Naive thymus-derived CD4-positive, alpha-beta T cell (primary cell): ENCODE measurements around the gene TMA7B. TPM values are rescaled to one million over a fixed set of nuclear protein-coding genes. Genes with fewer than 3 reads are reported as not detected.
A peak's percentile ranks its signal among the peaks of the same experiment; 100 is the strongest.
"Not testable (repeated sequence)": the region's sequence is repeated elsewhere in the genome, so short reads cannot be mapped to it uniquely, and the experiment has no call there.

Experiments
- ATAC-seq: fragments of 150-1000 bp; cut with Tn5 transposase; 2 replicates; pipeline ENCODE4 v1.10.0; 2021; ENCODE audit warnings: mild to moderate bottlenecking, moderate library complexity
- CTCF ChIA-PET: fragments of 350-600 bp; sonication (Branson Sonifier 250); formaldehyde crosslinking; loops from one replicate; lab custom pipeline; 2021; ENCODE audit warnings: antibody characterized with exemption; lab: Charles Lee
- POLR2A ChIA-PET: fragments of 350-600 bp; sonication (Branson Sonifier 250); formaldehyde crosslinking; loops from one replicate; lab custom pipeline; 2021; ENCODE audit warnings: antibody characterized with exemption, inconsistent platforms; lab: Charles Lee
- DNase-seq, 9 donors: peaks; one replicate each; pipeline versions ENCODE4 v3.0.0 to v3.0.0-alpha.2; 2020 to 2022; ENCODE audit warnings: mixed read lengths in 1 of 9
- H3K27ac ChIP-seq: one replicate; pipeline ENCODE4 v1.7.0; 2013; ENCODE audit warnings: mild to moderate bottlenecking, low read depth, low read length, moderate library complexity
- H3K27me3 ChIP-seq, 2 donors: one replicate each; pipeline ENCODE4 v1.7.0; 2013; ENCODE audit warnings: low read length in 2 of 2, mild to moderate bottlenecking in 2 of 2, moderate library complexity in 2 of 2; ENCODE audit not compliant: control insufficient read depth in 2 of 2, insufficient read depth in 2 of 2
- H3K36me3 ChIP-seq, 3 experiments: 1 replicate in 2 of 3; 2 replicates in 1 of 3; pipeline ENCODE4 v1.7.0; 2013; ENCODE audit warnings: low read length in 3 of 3, mild to moderate bottlenecking in 3 of 3, moderate library complexity in 1 of 3; ENCODE audit not compliant: insufficient read depth in 3 of 3, control insufficient read depth in 2 of 3
- H3K4me1 ChIP-seq, 2 donors: one replicate each; pipeline ENCODE4 v1.7.0; 2013; ENCODE audit warnings: low read length in 2 of 2, mild to moderate bottlenecking in 2 of 2, moderate library complexity in 1 of 2; ENCODE audit not compliant: control insufficient read depth in 2 of 2, insufficient read depth in 2 of 2
- H3K4me3 ChIP-seq: 2 replicates; pipeline ENCODE4 v1.7.0; 2013; ENCODE audit warnings: mild to moderate bottlenecking, low read length
- H3K9me3 ChIP-seq, 3 experiments: 1 replicate in 2 of 3; 2 replicates in 1 of 3; pipeline ENCODE4 v1.7.0; 2013; ENCODE audit warnings: low read length in 3 of 3; ENCODE audit not compliant: control insufficient read depth in 2 of 3
- H3K27ac Mint-ChIP-seq, 9 donors: one replicate each; pipeline ENCODE4 v1.8.0; 2020 to 2022; ENCODE audit warnings: mixed read lengths in 9 of 9, mild to moderate bottlenecking in 8 of 9, moderate library complexity in 5 of 9, inconsistent platforms in 2 of 9
- H3K27me3 Mint-ChIP-seq, 5 donors: one replicate each; pipeline ENCODE4 v1.8.0; 2021 to 2022; ENCODE audit warnings: mixed read lengths in 5 of 5, mild to moderate bottlenecking in 1 of 5
- H3K36me3 Mint-ChIP-seq, 5 donors: one replicate each; pipeline ENCODE4 v1.8.0; 2020 to 2022; ENCODE audit warnings: mixed read lengths in 5 of 5, mild to moderate bottlenecking in 3 of 5, inconsistent platforms in 1 of 5
- H3K4me1 Mint-ChIP-seq, 7 donors: one replicate each; pipeline ENCODE4 v1.8.0; 2020 to 2022; ENCODE audit warnings: mixed read lengths in 7 of 7, mild to moderate bottlenecking in 3 of 7, inconsistent platforms in 1 of 7
- H3K4me3 Mint-ChIP-seq, 10 donors: one replicate each; pipeline ENCODE4 v1.8.0; 2020 to 2022; ENCODE audit warnings: mild to moderate bottlenecking in 10 of 10, mixed read lengths in 10 of 10, moderate library complexity in 6 of 10, inconsistent platforms in 2 of 10
- H3K9me3 Mint-ChIP-seq, 11 donors: one replicate each; pipeline ENCODE4 v1.8.0; 2020 to 2022; ENCODE audit warnings: mixed read lengths in 11 of 11, mild to moderate bottlenecking in 4 of 11, inconsistent platforms in 1 of 11, moderate library complexity in 1 of 11
- intact Hi-C, 2 donors: fragments of 100-400 bp; cut with micrococcal nuclease; formaldehyde crosslinking; loops; one replicate each; pipeline ENCODE4 v1.15.1; 2023
- polyA plus RNA-seq, 2 donors: library from polyadenylated mRNA; unstranded; fragments of 300-500 nt; fragmentation: Illumina TruSeq; gene quantifications; one replicate each; pipeline ENCODE4 v1.2.3, GENCODE V29; 2021
- total RNA-seq, 6 experiments: library from RNA in 5 of 6; stranded (reverse) in 5 of 6; gene quantifications; 1 replicate in 5 of 6; 2 replicates in 1 of 6; pipeline ENCODE4 v1.2.3 and lab custom pipeline; 2021 to 2026

The TMA7B gene
- total and polyA plus RNA-seq, 7 experiments from 2014 or later = 2.6 to 12.8 (median 9.2) TPM

GRCh38 chr22:39949964-39950737 lies 10.0 kb upstream of the TMA7B start:
- ChIA-PET CTCF (interaction anchor here (0.6 to 2.0 kb wide), 8 partner anchors 8 to 328 kb away, joined by 3 to 9 read pairs (median 3); no protein-coding TSS in a partner anchor), POLR2A (interaction anchor here (0.7 to 2.7 kb wide), 11 partner anchors 7 to 94 kb away, joined by 3 to 18 read pairs (median 4); partner anchors contain the start of gene TMA7B)
- H3K27me3 Mint-ChIP-seq = no peaks in the 10 kb centered on the region
- Histone ChIP-seq H3K27ac (peak overlapping the region; percentile 69), H3K4me1 (peaks cover 72 to 98% of the 10 kb centered on the region in 2 donors), H3K9me3 (no peaks in the 10 kb centered on the region), H3K4me3 (no peak overlapping the region), H3K36me3 (peaks cover 6 to 20% (median 19%) of the 10 kb centered on the region in 3 experiments), H3K27me3 (no peaks in the 10 kb centered on the region)
- H3K27ac Mint-ChIP-seq = peak overlapping the region in 6 of 9 donors; percentile 82 to 98 (median 95)
- peaks cover 72 to 100% (median 94%) of the 10 kb centered on the region in 7 donors for H3K4me1 Mint-ChIP-seq
- H3K4me3 Mint-ChIP-seq = peak overlapping the region in 9 of 10 donors; percentile 35 to 89 (median 78)
- peaks cover 36 to 50% (median 44%) of the 10 kb centered on the region in 5 donors for H3K36me3 Mint-ChIP-seq
- intact Hi-C loops = loop anchor here (2.0 to 10.0 kb wide), 4 partner anchors 13 to 397 kb away; partner anchors contain the start of gene ADSL (in 1 of the 2)
- DNase-seq (no peak), ATAC-seq (no peak)
- no peaks in the 10 kb centered on the region for H3K9me3 Mint-ChIP-seq

GRCh38 chr22:39951603-39952293 lies 8.4 kb upstream of the TMA7B start:
- H3K36me3 Mint-ChIP-seq = peaks cover 40 to 58% (median 49%) of the 10 kb centered on the region in 5 donors
- peak overlapping the region in 7 of 9 donors; percentile 58 to 98 (median 94) for H3K27ac Mint-ChIP-seq
- Histone ChIP-seq H3K27ac (peak overlapping the region; percentile 69), H3K4me1 (peaks cover 59 to 90% of the 10 kb centered on the region in 2 donors), H3K36me3 (peaks cover 11 to 33% (median 27%) of the 10 kb centered on the region in 3 experiments), H3K4me3 (peak overlapping the region; percentile 5)
- ChIA-PET CTCF (interaction anchor here (1.1 to 2.0 kb wide), 4 partner anchors 9 to 73 kb away, joined by 4 to 10 read pairs (median 4); no protein-coding TSS in a partner anchor), POLR2A (interaction anchor here (0.7 to 2.7 kb wide), 15 partner anchors 7 to 294 kb away, joined by 3 to 18 read pairs (median 5); partner anchors contain the start of gene TMA7B)
- ATAC-seq = peak; percentile 86
- H3K27me3 ChIP-seq, H3K27me3 Mint-ChIP-seq, H3K9me3 ChIP-seq, H3K9me3 Mint-ChIP-seq: not testable (repeated sequence)
- peaks cover 63 to 97% (median 89%) of the 10 kb centered on the region in 7 donors for H3K4me1 Mint-ChIP-seq
- H3K4me3 Mint-ChIP-seq = peak overlapping the region; percentile 55 to 89 (median 79)
- DNase-seq = peak in 7 of 9 donors; percentile 52 to 81 (median 73)
- intact Hi-C loops = loop anchor here (1.0 to 5.0 kb wide), 5 partner anchors 8 to 396 kb away; partner anchors contain the start of gene ADSL (in 1 of the 2)

DNA sequence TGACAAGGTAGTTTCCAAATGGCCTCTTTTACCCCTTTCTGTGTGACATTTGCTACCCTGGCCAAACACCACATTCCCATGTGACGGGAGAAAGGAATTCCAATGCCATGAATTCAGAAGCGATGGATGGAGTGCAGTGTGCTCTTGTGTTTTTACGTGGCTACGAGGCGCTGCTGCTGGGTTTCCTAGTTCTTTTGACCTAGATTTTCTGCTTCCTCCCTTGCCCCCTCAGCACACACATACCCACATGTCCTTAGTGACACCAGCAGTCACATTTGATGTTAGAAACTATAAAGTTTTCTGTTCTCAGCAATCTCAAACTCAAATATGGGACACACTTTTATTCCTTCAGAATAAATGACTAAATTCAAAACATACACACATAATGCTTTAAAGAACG lies 7.8 kb upstream of the TMA7B start:
- peaks cover 40 to 62% (median 49%) of the 10 kb centered on the region in 5 donors for H3K36me3 Mint-ChIP-seq
- POLR2A ChIA-PET = interaction anchor here (1.0 to 2.7 kb wide), 11 partner anchors 8 to 42 kb away, joined by 3 to 18 read pairs (median 6); no protein-coding TSS in a partner anchor

DNA sequence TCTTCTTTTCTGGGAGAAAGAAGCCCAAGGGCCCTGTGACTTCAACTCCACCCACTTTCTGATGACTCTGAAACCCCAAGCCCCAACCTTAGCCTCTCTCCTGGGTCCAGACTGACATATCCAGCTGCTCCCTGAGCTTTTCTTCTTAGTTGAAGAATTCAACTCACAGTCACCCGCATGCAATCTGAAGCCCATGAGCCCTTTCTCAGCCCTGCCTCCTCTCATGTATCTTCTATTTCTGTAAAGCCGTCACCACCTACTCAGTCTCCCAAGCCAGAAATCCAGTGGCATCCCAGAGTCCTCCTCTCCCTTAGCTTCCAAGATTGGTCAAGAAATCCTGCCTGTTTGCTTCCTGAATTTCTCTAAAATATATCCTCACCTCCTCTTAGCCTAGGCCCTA lies 7.1 kb upstream of the TMA7B start:
- Histone ChIP-seq H3K4me1 (peaks cover 51 to 86% of the 10 kb centered on the region in 2 donors), H3K4me3 (peak overlapping the region; percentile 8), H3K27ac (peak overlapping the region; percentile 69), H3K9me3 (no peaks in the 10 kb centered on the region), H3K36me3 (peaks cover 12 to 46% (median 23%) of the 10 kb centered on the region in 3 experiments), H3K27me3 (no peaks in the 10 kb centered on the region)
- Mint-ChIP-seq H3K4me3 (peak overlapping the region in 9 of 10 donors; percentile 55 to 89 (median 80)), H3K36me3 (peaks cover 43 to 67% (median 53%) of the 10 kb centered on the region in 5 donors), H3K4me1 (peaks cover 66 to 97% (median 89%) of the 10 kb centered on the region in 7 donors), H3K27ac (peak overlapping the region in 7 of 9 donors; percentile 50 to 98 (median 94)), H3K27me3 (no peaks in the 10 kb centered on the region), H3K9me3 (no peaks in the 10 kb centered on the region)
- POLR2A ChIA-PET = interaction anchor here (0.6 to 2.1 kb wide), 10 partner anchors 9 to 417 kb away, joined by 3 to 13 read pairs (median 6); no protein-coding TSS in a partner anchor
- DNase-seq (no peak), ATAC-seq (no peak)
- intact Hi-C loops = loop anchor here in 1 of 2 donors (5.0 kb wide), 1 partner anchor 394 kb away; the partner anchor contains the start of gene ADSL
- CTCF ChIA-PET = interaction anchor here (0.7 to 2.0 kb wide), 6 partner anchors 10 to 424 kb away, joined by 3 to 10 read pairs (median 4); no protein-coding TSS in a partner anchor

More for the DNA sequence above, 7.8 kb upstream of the TMA7B start:
- peak overlapping the region; percentile 5 for H3K4me3 ChIP-seq
- no peaks in the 10 kb centered on the region for H3K9me3 Mint-ChIP-seq
- intact Hi-C loops = loop anchor here in 1 of 2 donors (5.0 kb wide), 1 partner anchor 395 kb away; the partner anchor contains the start of gene ADSL
- ATAC-seq = peak; percentile 45
- H3K4me1 ChIP-seq = peaks cover 56 to 90% of the 10 kb centered on the region in 2 donors
- peak overlapping the region in 7 of 9 donors; percentile 14 to 98 (median 94) for H3K27ac Mint-ChIP-seq
- CTCF ChIA-PET = interaction anchor here (0.8 to 2.0 kb wide), 4 partner anchors 9 to 423 kb away, joined by 3 to 10 read pairs (median 4); no protein-coding TSS in a partner anchor
- H3K27me3 Mint-ChIP-seq = no peaks in the 10 kb centered on the region
- H3K4me1 Mint-ChIP-seq = peaks cover 64 to 97% (median 89%) of the 10 kb centered on the region in 7 donors
- H3K4me3 Mint-ChIP-seq = peak overlapping the region; percentile 13 to 89 (median 79)
- H3K36me3 ChIP-seq = peaks cover 14 to 39% (median 24%) of the 10 kb centered on the region in 3 experiments
- H3K27ac ChIP-seq = peak overlapping the region; percentile 69
- H3K9me3 ChIP-seq = no peaks in the 10 kb centered on the region
- peak in 2 of 9 donors; percentile 45 to 47 for DNase-seq
- no peaks in the 10 kb centered on the region for H3K27me3 ChIP-seq

- Histone ChIP-seq H3K27me3 (no peaks in the 10 kb centered on the region), H3K4me1 (peaks cover 61 to 86% of the 10 kb centered on the region in 2 donors), H3K36me3 (peaks cover 12 to 45% (median 18%) of the 10 kb centered on the region in 3 experiments), H3K27ac (peak overlapping the region; percentile 69), H3K9me3 (no peaks in the 10 kb centered on the region), H3K4me3 (no peak overlapping the region)
- Mint-ChIP-seq H3K4me1 (peaks cover 69 to 97% (median 89%) of the 10 kb centered on the region in 7 donors), H3K27ac (peak overlapping the region in 5 of 9 donors; percentile 85 to 98 (median 94)), H3K9me3 (no peaks in the 10 kb centered on the region), H3K36me3 (peaks cover 38 to 69% (median 49%) of the 10 kb centered on the region in 5 donors), H3K27me3 (no peaks in the 10 kb centered on the region), H3K4me3 (peak overlapping the region in 5 of 10 donors; percentile 19 to 80 (median 38))
- CTCF ChIA-PET = interaction anchor here (1.5 kb wide), 1 partner anchor 12 kb away, joined by 5 read pairs; no protein-coding TSS in a partner anchor
- POLR2A ChIA-PET = interaction anchor here (0.7 to 2.0 kb wide), 3 partner anchors 12 to 49 kb away, joined by 3 to 13 read pairs (median 5); no protein-coding TSS in a partner anchor
- intact Hi-C loops = loop anchor here in 1 of 2 donors (5.0 kb wide), 1 partner anchor 393 kb away; the partner anchor contains the start of gene ADSL
- no peak for ATAC-seq
- DNase-seq = no peak
These were observed 5.6 kb upstream of the TMA7B start for GRCh38 chr22:39954584-39955055.
